Measurements from ENCODE around the gene ALLC. TPM values are rescaled to one million over a fixed set of nuclear protein-coding genes. Genes with fewer than 3 reads are reported as not detected.

ALLC gene
- polyA plus RNA-seq, 2 of the 4 experiments (the other 2 are of a cell fraction): not detected

- Histone ChIP-seq H3K4me3 (no peak overlapping the region), H3K27ac (no peak overlapping the region), H3K4me1 (no peaks in the 10 kb centered on the region), H3K9me3 (no peaks in the 10 kb centered on the region), H3K4me2 (no peak overlapping the region)
- no peak for FAIRE-seq
- WGBS (ENCODE audit: missing lambda C conversion rate): 3% methylated on average over 3 of the region's 3 CpGs
- no peak for TF ChIP-seq MYC (IDR thresholded peaks at IDR 0.05; ENCODE audit: borderline replicate concordance, low read length)
- TF ChIP-seq RFX5 (IDR thresholded peaks at IDR 0.05): no peak
- TF ChIP-seq RAD21 (conservative IDR thresholded peaks at IDR 0.05 in 1 of 2, IDR thresholded peaks at IDR 0.05 in 1 of 2): peak; percentile 49 to 76; a peak in 3 of 5 replicates
- TF ChIP-seq HMGXB4 (CRISPR knock-in tag; IDR thresholded peaks at IDR 0.05; ENCODE audit: borderline replicate concordance): no peak
- TF ChIP-seq CHD2 (IDR thresholded peaks at IDR 0.05; ENCODE audit: low read length, partially characterized antibody): no peak
- TF ChIP-seq SMC3 (IDR thresholded peaks at IDR 0.05): peak; percentile 11; the same call in 1 of the 3 replicates
- peak; percentile 54 for TF ChIP-seq CTCF (IDR thresholded peaks at IDR 0.05)
- TF ChIP-seq MAFK (IDR thresholded peaks at IDR 0.05; ENCODE audit: partially characterized antibody): no peak
- ATAC-seq: peak; percentile 93 to 94
- ChIA-PET POLR2A (no interaction called here), CTCF (interaction anchor here (0.6 to 2.8 kb wide), 9 partner anchors 10 to 91 kb away, joined by 3 to 24 read pairs (median 4); no protein-coding TSS in a partner anchor)
- peak; percentile 63 to 75 for DNase-seq (ENCODE audit: low read depth in 1 of 2, low spot score in 1 of 2)
Observed at GRCh38 chr2:3738454-3738853, 80.5 kb downstream of the ALLC start.

GRCh38 chr2:3739313-3739712 is 81.3 kb downstream of the ALLC start:
- Histone ChIP-seq H3K9me3 (no peaks in the 10 kb centered on the region), H3K4me2 (no peak overlapping the region), H3K4me3 (no peak overlapping the region), H3K4me1 (no peaks in the 10 kb centered on the region), H3K27ac (no peak overlapping the region)
- 66% methylated on average over 19 of the region's 19 CpGs for WGBS (ENCODE audit: missing lambda C conversion rate)
- DNase-seq (ENCODE audit: low read depth in 1 of 2, low spot score in 1 of 2) (no peak), ATAC-seq (no peak), FAIRE-seq (no peak)
- ChIA-PET POLR2A (no interaction called here), CTCF (interaction anchor here (1.3 to 2.8 kb wide), 7 partner anchors 10 to 86 kb away, joined by 3 to 24 read pairs (median 6); no protein-coding TSS in a partner anchor)
- no peak for TF ChIP-seq RFX5 (IDR thresholded peaks at IDR 0.05)
- TF ChIP-seq EHF (CRISPR knock-in tag; IDR thresholded peaks at IDR 0.05): no peak
- TF ChIP-seq ESRRA (IDR thresholded peaks at IDR 0.05; ENCODE audit: borderline replicate concordance, low read length): no peak
- no peak for TF ChIP-seq KDM5A (IDR thresholded peaks at IDR 0.05)
- TF ChIP-seq POLR2A (IDR thresholded peaks at IDR 0.05; ENCODE audit: low read length): no peak
- TF ChIP-seq POLR2AphosphoS2 (conservative IDR thresholded peaks at IDR 0.05; ENCODE audit: low read length): no peak
- no peak for TF ChIP-seq MAX (IDR thresholded peaks at IDR 0.05)
- TF ChIP-seq EHMT2 (IDR thresholded peaks at IDR 0.05; ENCODE audit: low read depth): no peak
- no peak for TF ChIP-seq KDM1A (IDR thresholded peaks at IDR 0.05; ENCODE audit: low read depth)
- TF ChIP-seq MAFK (IDR thresholded peaks at IDR 0.05; ENCODE audit: partially characterized antibody): no peak
- TF ChIP-seq CHD2 (IDR thresholded peaks at IDR 0.05; ENCODE audit: low read length, partially characterized antibody): no peak
- TF ChIP-seq ZC3H11A (IDR thresholded peaks at IDR 0.05): no peak
- no peak for TF ChIP-seq SREBF2 (IDR thresholded peaks at IDR 0.05)
- TF ChIP-seq CBX2 (IDR thresholded peaks at IDR 0.05; ENCODE audit: borderline replicate concordance, low read depth): no peak
- no peak for TF ChIP-seq MYC (IDR thresholded peaks at IDR 0.05; ENCODE audit: borderline replicate concordance, low read length)
- TF ChIP-seq REST (IDR thresholded peaks at IDR 0.05): no peak

Measured in A549 (cell line).